ENCODE measurements around the gene PAOX. TPM values are rescaled to one million over a fixed set of nuclear protein-coding genes. Genes with fewer than 3 reads are reported as not detected.
A peak's percentile ranks its signal among the peaks of the same experiment; 100 is the strongest.

PAOX gene
- total and polyA plus RNA-seq, 2 experiments from 2014 or later = 4.1 to 8.7 TPM

DNA sequence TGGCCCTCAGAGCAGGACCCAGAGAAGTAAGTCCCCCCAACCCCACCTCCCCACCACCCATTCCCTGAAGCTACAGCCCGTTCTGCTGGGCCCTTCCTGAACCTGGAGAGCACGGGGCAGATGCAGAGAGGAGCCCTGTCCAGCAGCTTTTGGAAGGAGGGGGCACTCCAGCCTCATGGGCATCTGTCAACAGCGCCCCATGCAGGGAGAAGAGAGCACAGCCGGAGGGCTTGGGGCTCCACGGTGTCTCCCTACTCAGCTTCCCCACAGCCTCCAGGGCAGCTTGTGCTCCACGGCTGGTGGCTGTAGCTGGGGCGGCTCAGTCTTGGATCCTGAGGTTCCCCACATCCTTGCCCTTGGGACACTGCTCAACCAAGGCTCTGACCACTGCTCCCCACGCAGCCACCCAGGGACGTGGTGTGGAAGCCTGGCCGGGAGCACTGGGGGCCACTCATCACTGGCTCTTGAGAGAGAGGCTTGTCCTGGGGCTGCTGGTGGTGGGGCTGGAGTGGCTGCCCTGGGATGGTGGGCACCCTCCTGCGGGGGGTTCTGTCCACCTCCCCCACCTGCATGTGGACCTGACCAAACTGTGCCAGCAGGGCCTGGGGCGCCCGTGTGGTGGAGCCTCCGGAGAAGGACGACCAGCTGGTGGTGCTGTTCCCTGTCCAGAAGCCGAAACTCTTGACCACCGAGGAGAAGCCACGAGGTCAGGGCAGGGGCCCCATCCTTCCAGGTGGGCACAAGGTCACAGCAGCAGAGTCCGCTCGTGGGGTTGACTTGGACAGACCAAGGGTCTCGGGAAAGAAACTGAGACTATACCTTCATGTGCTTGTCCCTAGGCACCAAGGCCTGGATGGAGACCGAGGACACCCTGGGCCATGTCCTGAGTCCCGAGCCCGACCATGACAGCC lies 27.4 kb upstream of the PAOX start (continued):
- TF ChIP-seq, protein P1, sequence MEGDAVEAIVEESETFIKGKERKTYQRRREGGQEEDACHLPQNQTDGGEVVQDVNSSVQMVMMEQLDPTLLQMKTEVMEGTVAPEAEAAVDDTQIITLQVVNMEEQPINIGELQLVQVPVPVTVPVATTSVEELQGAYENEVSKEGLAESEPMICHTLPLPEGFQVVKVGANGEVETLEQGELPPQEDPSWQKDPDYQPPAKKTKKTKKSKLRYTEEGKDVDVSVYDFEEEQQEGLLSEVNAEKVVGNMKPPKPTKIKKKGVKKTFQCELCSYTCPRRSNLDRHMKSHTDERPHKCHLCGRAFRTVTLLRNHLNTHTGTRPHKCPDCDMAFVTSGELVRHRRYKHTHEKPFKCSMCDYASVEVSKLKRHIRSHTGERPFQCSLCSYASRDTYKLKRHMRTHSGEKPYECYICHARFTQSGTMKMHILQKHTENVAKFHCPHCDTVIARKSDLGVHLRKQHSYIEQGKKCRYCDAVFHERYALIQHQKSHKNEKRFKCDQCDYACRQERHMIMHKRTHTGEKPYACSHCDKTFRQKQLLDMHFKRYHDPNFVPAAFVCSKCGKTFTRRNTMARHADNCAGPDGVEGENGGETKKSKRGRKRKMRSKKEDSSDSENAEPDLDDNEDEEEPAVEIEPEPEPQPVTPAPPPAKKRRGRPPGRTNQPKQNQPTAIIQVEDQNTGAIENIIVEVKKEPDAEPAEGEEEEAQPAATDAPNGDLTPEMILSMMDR (conservative IDR thresholded peaks at IDR 0.05; ENCODE audit: low read depth in 2 of 2) = peak; percentile 19 to 66
- TF ChIP-seq, protein P2, sequence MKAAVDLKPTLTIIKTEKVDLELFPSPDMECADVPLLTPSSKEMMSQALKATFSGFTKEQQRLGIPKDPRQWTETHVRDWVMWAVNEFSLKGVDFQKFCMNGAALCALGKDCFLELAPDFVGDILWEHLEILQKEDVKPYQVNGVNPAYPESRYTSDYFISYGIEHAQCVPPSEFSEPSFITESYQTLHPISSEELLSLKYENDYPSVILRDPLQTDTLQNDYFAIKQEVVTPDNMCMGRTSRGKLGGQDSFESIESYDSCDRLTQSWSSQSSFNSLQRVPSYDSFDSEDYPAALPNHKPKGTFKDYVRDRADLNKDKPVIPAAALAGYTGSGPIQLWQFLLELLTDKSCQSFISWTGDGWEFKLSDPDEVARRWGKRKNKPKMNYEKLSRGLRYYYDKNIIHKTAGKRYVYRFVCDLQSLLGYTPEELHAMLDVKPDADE (IDR thresholded peaks at IDR 0.05) = no peak
- TF ChIP-seq POLR2AphosphoS5 (IDR thresholded peaks at IDR 0.05; ENCODE audit: low read depth) = 0 out of 2 replicates have a peak, but pooled peaks have one; percentile 4

DNA sequence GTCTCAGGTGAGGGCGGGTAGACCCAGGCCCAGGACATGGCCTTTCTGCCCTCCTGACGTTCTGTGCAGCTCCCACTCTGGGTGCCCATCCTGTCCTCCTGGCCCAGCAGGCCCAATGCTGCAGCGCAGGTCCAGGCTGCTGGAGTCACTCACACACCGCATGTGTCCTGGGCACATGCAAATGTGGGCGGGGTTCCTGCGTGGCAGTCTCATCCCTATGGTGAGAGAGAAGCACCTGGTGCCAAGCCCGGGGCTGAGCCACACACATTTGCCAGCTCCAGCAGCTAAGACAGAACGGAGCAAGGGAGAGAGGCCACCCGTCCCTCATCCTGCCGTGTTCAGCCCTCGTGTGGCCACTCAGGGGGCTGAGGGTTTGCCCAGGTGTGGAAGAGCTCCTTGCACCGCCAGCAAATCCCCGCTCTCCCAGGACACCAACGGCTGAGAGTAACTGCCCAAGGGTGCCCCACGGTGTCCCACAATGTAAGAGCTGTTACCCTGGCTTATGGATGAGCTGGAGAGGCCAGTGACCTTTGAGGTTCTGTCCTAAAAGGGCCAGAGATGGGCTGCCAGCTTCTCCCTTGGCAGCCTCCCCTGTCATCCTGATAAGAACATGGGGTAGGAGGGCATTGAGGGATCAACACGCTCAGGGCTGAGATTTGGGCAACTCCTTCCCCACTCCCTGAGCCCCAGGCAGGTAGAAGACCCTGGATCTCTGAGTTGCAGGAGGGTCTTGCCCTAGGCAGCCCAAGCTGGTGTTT lies 25.7 kb upstream of the PAOX start:
- ATAC-seq (no peak), DNase-seq (ENCODE audit: low spot score) (no peak)
- Mint-ChIP-seq H3K4me3 (no peak overlapping the region), H3K27ac (no peak overlapping the region), H3K9me3 (no peaks in the 10 kb centered on the region), H3K4me1 (no peaks in the 10 kb centered on the region; the same call in 2 of the 3 replicates), H3K27me3 (ENCODE audit: insufficient read depth, low read depth, poor library complexity) (peaks cover 20% of the 10 kb centered on the region), H3K36me3 (ENCODE audit: low read depth) (no peaks in the 10 kb centered on the region)
- no peak for TF ChIP-seq CREB1 (CRISPR knock-in tag; IDR thresholded peaks at IDR 0.05; ENCODE audit: low read depth)
- no peak overlapping the region for H3K4me3 ChIP-seq
- H2AFZ ChIP-seq = no peak overlapping the region
- 0 out of 2 replicates have a peak, but pooled peaks cover 3% of the 10 kb centered on the region for H3F3A ChIP-seq (replicated peaks; ENCODE audit: low read depth)
- no peaks in the 10 kb centered on the region; the same call in 1 of the 2 replicates for H4K20me1 ChIP-seq (replicated peaks; ENCODE audit: insufficient read depth)
- no peaks in the 10 kb centered on the region for H3K27me3 ChIP-seq (ENCODE audit: insufficient read depth)
- H3K27ac ChIP-seq (ENCODE audit: low read depth) = no peak overlapping the region
- H3K36me3 ChIP-seq (ENCODE audit: insufficient read depth) = no peaks in the 10 kb centered on the region
- no peaks in the 10 kb centered on the region for H3K4me1 ChIP-seq (ENCODE audit: insufficient read depth)
- no peaks in the 10 kb centered on the region for H3K9me2 ChIP-seq (ENCODE audit: insufficient read depth)
- no peak overlapping the region for H3K4me2 ChIP-seq
- 0 out of 2 replicates have a peak, but pooled peaks cover 4% of the 10 kb centered on the region for H3K79me2 ChIP-seq (replicated peaks; ENCODE audit: insufficient read depth)

DNA sequence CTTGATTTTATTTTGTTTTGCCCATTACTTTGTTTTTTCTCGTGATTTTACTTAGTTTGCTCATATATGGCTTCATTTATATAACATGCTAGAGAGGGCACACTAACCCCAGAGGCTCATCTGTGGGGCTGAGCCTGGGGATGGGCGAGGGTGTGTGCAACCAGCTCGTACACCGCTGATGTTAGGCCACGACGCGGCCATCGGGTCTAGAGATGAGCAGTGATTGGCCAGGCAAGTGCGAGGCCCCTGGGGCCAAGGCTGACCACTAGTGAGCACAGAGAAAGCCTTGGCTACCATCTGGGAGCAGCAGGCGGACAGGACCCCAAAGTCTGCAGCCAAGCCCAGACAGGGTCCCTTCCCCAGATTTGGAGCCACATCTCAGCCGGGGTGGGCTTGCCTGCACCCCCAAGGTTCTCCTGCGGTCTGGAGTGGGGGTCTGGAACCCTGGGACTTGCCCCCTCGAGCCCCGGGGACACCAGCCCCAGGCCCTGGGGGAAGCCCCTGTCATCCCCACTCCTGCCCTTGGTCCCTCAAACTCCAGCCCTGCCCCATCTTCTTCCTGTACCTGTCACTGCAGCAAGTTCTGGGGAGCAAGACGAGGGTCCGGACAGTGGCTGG lies 25.0 kb upstream of the PAOX start:
- H2AFZ ChIP-seq = no peak overlapping the region
- no peaks in the 10 kb centered on the region for H3K4me1 ChIP-seq (ENCODE audit: insufficient read depth)
- H3K9me2 ChIP-seq (ENCODE audit: insufficient read depth) = no peaks in the 10 kb centered on the region
- peaks cover 20% of the 10 kb centered on the region for H3K27me3 Mint-ChIP-seq (ENCODE audit: insufficient read depth, low read depth, poor library complexity)
- no peaks in the 10 kb centered on the region; the same call in 2 of the 3 replicates for H3K4me1 Mint-ChIP-seq
- DNase-seq (ENCODE audit: low spot score) (no peak), ATAC-seq (no peak)
- H3F3A ChIP-seq (replicated peaks; ENCODE audit: low read depth) = 0 out of 2 replicates have a peak, but pooled peaks cover 3% of the 10 kb centered on the region
- no peak overlapping the region for H3K4me2 ChIP-seq
- H3K4me3 ChIP-seq = no peak overlapping the region
- no peaks in the 10 kb centered on the region for H3K9me3 Mint-ChIP-seq
- no peaks in the 10 kb centered on the region for H3K27me3 ChIP-seq (ENCODE audit: insufficient read depth)
- H3K79me2 ChIP-seq (replicated peaks; ENCODE audit: insufficient read depth) = 0 out of 2 replicates have a peak, but pooled peaks cover 4% of the 10 kb centered on the region
- H3K4me3 Mint-ChIP-seq = no peak overlapping the region; the same call in 2 of the 3 replicates
- no peaks in the 10 kb centered on the region for H3K36me3 Mint-ChIP-seq (ENCODE audit: low read depth)
- H4K20me1 ChIP-seq (replicated peaks; ENCODE audit: insufficient read depth) = no peaks in the 10 kb centered on the region; the same call in 1 of the 2 replicates
- no peaks in the 10 kb centered on the region for H3K36me3 ChIP-seq (ENCODE audit: insufficient read depth)
- H3K27ac Mint-ChIP-seq = no peak overlapping the region
- H3K27ac ChIP-seq (ENCODE audit: low read depth) = no peak overlapping the region
- TF ChIP-seq CREB1 (CRISPR knock-in tag; IDR thresholded peaks at IDR 0.05; ENCODE audit: low read depth) (no peak), ZNF331 (CRISPR knock-in tag; IDR thresholded peaks at IDR 0.05; ENCODE audit: low read depth) (no peak), NANOG (IDR thresholded peaks at IDR 0.05; ENCODE audit: borderline replicate concordance) (no peak), POLR2AphosphoS5 (IDR thresholded peaks at IDR 0.05; ENCODE audit: low read depth) (no peak), STAT1 (IDR thresholded peaks at IDR 0.05; ENCODE audit: unreplicated experiment) (no peak), EZH2phosphoT487 (IDR thresholded peaks at IDR 0.05; ENCODE audit: unreplicated experiment) (no peak), JUNB (IDR thresholded peaks at IDR 0.05; ENCODE audit: unreplicated experiment) (no peak), ZNF114 (CRISPR knock-in tag; IDR thresholded peaks at IDR 0.05) (no peak), EZH2 (IDR thresholded peaks at IDR 0.05; ENCODE audit: low read depth, unreplicated experiment) (no peak)
- TF ChIP-seq, protein P3, sequence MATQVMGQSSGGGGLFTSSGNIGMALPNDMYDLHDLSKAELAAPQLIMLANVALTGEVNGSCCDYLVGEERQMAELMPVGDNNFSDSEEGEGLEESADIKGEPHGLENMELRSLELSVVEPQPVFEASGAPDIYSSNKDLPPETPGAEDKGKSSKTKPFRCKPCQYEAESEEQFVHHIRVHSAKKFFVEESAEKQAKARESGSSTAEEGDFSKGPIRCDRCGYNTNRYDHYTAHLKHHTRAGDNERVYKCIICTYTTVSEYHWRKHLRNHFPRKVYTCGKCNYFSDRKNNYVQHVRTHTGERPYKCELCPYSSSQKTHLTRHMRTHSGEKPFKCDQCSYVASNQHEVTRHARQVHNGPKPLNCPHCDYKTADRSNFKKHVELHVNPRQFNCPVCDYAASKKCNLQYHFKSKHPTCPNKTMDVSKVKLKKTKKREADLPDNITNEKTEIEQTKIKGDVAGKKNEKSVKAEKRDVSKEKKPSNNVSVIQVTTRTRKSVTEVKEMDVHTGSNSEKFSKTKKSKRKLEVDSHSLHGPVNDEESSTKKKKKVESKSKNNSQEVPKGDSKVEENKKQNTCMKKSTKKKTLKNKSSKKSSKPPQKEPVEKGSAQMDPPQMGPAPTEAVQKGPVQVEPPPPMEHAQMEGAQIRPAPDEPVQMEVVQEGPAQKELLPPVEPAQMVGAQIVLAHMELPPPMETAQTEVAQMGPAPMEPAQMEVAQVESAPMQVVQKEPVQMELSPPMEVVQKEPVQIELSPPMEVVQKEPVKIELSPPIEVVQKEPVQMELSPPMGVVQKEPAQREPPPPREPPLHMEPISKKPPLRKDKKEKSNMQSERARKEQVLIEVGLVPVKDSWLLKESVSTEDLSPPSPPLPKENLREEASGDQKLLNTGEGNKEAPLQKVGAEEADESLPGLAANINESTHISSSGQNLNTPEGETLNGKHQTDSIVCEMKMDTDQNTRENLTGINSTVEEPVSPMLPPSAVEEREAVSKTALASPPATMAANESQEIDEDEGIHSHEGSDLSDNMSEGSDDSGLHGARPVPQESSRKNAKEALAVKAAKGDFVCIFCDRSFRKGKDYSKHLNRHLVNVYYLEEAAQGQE (IDR thresholded peaks at IDR 0.05; ENCODE audit: unreplicated experiment) = no peak

Measured in GM23338 (cell line).